NCI-H1105 treated with DMSO at 0.1 percent for 48 hours (cell line): Measurements from ENCODE around the gene NTRK1.

Experiments used
- DNase-seq: peaks from one replicate; lab custom pipeline; 2025; lab: John Stamatoyannopoulos, UW

The NTRK1 gene

GRCh38 chr1:156838972-156839371, 21.7 kb upstream of the NTRK1 start:
- peak; percentile 13 for DNase-seq

DNA sequence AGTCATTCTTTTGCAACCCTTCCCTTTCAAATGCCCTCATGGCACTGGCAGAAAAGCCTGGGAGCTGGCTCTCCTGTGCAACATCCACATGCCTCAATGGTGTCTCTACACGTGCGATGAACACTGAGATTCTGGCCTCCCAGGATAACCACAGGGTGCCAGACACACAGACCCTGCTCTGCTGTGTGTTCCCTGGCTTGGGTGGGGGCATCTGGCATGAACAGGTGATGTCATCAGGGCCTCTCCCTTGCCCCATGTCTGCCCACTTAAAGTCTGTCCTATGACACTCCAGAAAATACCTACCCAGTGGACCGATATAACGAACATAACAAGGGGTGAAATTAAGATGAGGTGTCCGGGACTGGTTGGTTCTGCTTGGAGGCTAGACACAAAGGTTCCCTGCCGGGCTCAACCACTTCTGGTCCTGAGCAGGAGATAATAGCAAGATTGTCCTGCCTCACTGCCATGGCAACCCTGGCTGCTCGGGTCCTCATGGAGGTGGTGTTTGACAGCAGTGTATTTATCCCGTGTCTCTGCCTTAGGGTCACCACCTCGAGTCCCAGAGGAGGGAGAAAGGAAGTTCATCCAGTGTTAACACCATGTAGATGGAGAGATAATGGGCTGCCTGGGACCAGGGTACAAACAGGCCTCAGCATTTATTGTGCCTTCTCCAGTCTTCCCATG, 21.1 kb upstream of the NTRK1 start:
- no peak for DNase-seq

DNA sequence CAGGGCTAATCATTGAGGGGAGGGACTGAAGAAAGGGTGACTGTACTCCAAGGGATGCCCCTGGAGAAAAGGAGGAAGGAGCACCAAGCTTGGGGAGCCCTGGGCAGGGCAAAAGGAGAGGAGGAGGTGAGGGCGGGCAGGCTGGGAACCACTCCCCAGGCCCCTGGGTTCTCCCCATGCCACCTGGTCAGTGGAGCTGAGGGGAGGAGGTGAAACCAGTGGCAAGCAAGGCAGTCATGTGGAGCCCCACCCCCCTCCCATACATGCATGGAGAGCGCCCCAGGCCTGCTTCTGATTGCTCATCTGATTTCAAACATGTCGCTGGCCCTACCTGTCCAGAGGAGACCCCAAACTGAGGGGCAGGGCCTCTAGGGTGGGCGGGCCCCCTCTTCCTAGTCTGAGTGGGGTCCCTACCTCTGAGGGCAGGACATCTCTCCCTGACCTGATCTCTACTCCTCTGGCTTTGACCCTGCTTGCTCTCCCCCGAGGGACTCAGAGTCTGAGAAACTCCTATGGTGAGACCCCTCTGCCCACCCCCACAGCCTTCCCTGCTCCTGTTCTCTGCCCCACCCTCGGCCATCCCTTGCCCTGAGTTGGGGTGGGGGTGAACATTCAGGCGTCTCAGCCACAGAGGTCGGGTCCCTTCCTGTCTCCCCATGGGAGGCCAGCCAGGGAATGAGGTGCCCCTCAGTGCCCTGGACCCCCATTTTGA, 20.3 kb upstream of the NTRK1 start:
- DNase-seq = no peak

DNA sequence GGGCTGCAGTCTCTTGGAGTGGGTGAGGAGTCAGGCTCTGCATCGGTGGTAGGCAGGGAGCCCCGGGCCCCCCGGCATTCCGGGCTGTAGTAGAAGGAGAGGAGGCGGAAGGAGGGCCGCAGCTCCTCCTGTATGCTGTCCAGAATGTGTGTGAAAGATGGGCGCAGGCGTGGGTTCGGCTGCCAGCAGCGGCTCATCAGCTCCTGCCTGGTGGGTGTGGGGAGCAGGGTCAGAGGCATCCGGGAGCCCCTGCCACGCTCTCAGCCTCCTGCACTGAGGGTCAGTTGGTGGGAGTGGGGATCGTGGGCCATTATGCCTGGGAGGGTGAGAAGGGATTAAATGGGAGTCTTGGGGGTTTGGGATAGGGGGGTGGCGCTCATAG, 19.8 kb upstream of the NTRK1 start:
- no peak for DNase-seq

GRCh38 chr1:156841295-156841855, 19.3 kb upstream of the NTRK1 start:
- no peak for DNase-seq

GRCh38 chr1:156842618-156843300, 17.9 kb upstream of the NTRK1 start:
- no peak for DNase-seq

DNA sequence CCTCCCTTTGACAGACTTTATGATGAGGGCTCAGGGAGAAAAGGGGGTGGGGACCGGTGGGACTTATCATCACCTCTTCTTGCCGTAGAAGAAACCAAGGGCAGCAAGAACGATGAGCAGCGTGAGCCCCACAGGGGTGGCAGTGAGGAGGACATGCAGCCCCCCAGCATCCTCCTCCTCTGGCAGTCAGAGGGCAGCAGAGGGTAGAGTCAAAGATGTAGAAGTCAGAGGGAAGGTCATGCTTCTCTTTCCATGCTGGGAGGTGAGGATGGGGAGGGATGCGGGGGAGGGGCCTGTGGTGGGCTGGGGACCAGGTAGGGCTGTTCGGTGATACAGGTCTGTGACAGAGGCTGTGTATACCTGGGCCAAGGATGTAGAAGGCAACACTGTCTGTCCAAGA, 16.6 kb upstream of the NTRK1 start:
- DNase-seq = no peak

GRCh38 chr1:156844638-156845037, 16.0 kb upstream of the NTRK1 start:
- DNase-seq = no peak

DNA sequence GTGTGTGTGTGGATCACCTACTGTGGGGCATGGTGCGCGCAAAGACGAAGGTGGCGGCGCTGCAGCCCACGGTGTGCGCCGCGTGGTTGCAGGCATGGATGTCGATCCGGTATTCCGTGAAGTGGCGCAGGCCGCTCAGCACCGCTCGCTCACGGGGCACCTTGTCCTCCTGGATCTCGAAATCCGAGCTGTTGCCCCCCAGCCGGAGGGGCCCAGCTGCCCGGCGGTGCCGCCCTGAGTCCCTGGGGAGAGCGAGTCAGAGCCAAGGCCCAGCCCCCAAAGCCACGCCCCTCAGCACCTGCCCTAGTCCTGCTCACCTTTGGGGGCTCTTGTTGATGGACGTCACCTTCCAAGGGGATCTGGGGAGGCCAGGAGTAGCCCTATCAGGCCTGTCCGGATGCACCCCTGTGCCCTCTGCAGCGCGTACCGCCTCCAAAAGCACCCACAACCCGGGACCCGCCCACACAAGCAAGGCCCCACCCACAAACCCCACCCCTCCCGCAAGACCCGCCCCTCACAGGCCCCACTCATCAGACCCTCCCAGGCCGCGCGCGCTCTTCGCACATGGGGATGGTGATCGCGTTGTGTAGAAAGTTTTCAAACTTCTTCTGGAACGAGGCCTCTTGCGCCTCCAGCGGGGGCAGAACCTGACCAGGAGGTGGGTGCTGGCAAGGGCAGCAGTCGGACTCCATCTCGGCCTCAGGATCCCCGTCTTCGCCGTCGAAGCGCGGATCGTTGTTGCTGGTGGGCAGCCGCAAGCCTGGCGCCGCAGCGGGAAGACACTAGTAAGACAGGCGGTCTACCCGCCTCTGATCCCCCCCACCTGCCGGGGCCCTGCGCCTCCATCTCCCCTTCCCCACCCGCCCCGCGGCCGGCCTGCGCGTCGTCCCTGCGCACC, 15.4 kb upstream of the NTRK1 start:
- no peak for DNase-seq

- no peak for DNase-seq
Measured at GRCh38 chr1:156845953-156846545, 14.6 kb upstream of the NTRK1 start.

- DNase-seq = no peak
Measured at GRCh38 chr1:156846643-156847042, 14.0 kb upstream of the NTRK1 start.

GRCh38 chr1:156847591-156848460, 12.8 kb upstream of the NTRK1 start:
- DNase-seq = no peak

DNA sequence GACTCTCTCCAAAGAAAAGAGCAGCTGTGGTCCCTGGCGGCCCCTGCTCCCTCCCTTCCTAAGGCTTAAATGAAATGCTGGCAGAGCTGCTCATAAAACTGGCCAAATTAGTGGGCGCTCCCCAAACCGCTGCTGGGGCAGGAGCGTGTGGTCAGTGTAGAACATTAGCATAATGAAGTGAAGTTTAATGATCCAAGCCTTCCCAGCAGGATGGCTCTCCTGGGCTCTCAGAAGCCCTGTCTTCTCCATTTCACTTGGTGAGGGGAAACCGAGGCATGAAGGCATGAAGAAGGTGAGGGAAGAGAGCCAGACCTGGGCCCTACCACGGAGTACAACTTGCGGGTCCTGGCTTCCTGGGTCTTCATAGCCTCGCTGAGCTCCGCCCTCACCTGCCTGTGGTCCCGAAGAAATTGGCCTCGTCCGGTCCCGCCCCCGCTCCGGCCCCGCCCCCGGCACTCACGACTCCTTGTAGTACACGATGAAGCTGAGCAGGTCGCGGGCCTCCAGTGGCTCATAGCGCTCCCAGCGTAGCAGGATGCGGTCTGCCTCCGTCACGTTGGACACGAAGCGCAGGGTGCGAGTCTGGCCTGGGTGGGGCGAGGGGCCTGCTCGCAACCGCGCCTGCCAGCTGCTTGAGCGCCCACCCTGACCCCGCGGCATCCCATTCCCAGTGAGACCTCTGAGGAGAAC, 12.1 kb upstream of the NTRK1 start:
- DNase-seq = no peak

- DNase-seq = no peak
Measured at GRCh38 chr1:156849151-156849496, 11.5 kb upstream of the NTRK1 start.

DNA sequence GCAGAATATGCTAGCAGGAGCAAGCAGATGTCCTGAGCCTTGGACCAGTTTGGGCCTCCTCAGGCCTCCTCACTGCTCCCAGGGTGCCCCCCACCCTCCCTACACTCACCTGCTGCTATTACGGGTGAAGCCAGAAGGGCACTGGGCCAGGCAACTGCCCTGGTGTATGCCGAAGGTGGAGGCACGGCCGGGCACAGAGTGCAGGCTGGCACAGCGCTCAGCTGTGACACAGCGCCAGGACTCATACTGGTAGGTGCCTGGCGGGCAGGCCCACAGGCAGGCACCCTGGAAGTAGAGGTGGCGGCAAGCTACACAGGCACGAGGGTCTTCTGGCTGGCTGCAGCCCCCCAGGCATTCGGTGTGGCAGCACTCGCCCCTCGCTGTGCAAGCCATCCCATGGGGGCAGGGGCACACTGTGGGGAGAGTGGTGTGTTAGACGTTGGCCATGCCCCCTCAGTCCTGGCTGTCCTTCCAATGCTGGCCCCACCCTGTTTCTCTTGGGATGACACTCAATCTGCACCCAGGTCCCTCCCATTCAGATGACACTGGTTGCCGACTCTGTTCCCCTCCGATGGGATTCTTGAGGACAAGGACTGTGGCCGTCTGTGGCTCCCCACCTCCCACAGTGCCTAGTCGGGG, 8.8 kb upstream of the NTRK1 start:
- DNase-seq = no peak

DNA sequence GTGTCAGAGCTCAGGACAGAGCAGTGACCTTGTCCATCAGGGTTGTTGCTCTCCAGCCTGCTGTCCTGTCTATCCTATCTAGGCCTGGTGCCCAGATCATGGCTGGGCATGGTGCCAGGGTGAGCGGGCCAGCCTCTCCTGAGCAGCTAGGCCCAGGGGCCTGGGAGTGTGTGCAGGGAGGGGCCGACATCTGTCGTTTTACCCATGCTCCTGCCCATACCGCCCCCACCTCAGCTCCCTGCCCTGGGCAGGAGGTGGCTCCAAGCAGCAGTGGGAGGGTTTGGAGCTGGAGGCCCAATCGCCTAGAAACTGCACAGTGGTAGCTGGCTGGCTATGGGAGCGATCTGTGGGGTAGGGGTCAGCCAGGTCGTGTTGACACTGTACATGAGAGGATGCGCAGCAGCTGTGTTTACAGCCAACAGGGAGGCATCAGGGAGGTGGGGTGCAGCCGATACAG, 8.2 kb upstream of the NTRK1 start:
- peak; percentile 88 for DNase-seq

DNA sequence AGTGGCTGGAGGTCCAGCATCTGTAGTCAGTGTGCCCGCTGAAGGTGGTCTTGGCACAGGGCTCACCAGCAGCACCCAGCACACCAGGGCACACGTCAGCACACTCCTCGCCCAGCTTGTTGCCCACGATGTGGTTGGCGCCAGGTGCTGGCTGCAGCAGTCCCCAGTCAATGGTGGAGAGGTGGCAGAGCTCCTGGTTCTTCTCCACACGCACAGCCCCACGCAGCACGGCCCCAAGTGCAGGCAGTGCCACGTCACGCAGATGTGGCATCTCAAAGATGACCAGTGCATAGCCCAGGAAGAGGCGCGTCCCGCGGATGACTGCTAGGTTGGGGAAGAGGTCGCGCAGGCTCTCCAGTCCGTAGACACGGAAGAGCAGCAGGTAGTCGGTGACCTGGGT, 6.9 kb upstream of the NTRK1 start:
- DNase-seq = no peak

DNA sequence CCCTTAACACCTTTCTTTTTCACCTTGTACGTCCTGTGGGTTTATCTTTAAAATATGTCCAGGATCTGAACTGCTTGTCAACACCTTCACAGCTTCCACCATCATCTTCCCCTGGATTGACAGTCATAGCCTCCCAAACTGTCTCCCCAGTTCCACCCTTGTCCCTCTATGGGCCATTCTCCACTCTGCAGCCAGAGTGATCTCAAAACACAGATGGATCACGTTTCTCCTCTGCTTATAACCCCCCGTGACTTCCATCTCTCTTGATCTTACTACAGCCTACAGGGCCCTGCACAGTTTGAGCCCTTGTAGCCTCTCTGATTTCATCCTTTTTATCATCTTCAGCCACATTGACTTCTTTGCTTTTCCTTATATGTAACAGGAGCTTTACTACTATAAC, 6.0 kb upstream of the NTRK1 start:
- no peak for DNase-seq

DNA sequence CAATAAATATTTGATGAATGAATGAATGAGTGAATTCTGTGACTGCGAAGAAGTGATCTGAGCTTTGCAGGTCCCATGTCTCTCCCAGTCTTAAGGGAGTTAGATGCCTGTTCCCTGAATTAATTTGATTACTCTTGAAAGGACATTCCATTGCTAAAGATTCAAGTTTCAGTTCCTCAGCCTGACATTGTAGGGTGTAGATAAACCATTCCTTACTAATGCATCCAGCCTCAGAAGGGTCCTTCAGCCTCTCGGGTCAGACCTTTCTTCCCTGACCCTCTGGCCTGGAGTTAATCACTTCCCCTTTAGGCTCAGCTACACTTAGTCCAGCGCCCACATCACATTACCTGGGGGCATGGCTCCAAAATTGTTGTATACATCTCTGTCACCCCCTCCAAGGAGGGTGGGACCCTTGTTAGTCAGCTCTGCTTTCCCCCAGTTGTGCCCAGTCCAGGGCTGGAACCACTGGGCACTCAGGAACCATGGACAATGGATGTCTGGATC, 4.3 kb upstream of the NTRK1 start:
- no peak for DNase-seq
